Duodenal mucosa (tissue), 2 donors: ENCODE measurements around the gene SLC25A3.
"Not testable (repeated sequence)": the region's sequence is repeated elsewhere in the genome, so short reads cannot be mapped to it uniquely, and the experiment has no call there.

Experiments
- H3K27ac ChIP-seq: one replicate; pipeline ENCODE4 v1.7.0; 2013; ENCODE audit warnings: low read depth, low read length
- H3K27me3 ChIP-seq, 2 donors: one replicate each; pipeline ENCODE4 v1.7.0; 2013; ENCODE audit warnings: low read length in 2 of 2, control low read depth in 1 of 2; ENCODE audit not compliant: insufficient read depth in 2 of 2, control insufficient read depth in 1 of 2
- H3K36me3 ChIP-seq, 2 donors: one replicate each; pipeline ENCODE4 v1.7.0; 2013; ENCODE audit warnings: low read length in 2 of 2, control low read depth in 1 of 2; ENCODE audit not compliant: insufficient read depth in 2 of 2, control insufficient read depth in 1 of 2
- H3K4me1 ChIP-seq, 2 donors: one replicate each; pipeline ENCODE4 v1.7.0; 2013; ENCODE audit warnings: low read length in 2 of 2, control low read depth in 1 of 2; ENCODE audit not compliant: insufficient read depth in 2 of 2, control insufficient read depth in 1 of 2
- H3K4me3 ChIP-seq, 2 donors: one replicate each; pipeline ENCODE4 v1.7.0; 2013; ENCODE audit warnings: low read length in 2 of 2, low read depth in 1 of 2
- H3K9ac ChIP-seq, 2 donors: one replicate each; pipeline ENCODE4 v1.7.0; 2013; ENCODE audit warnings: low read length in 2 of 2, low read depth in 1 of 2
- H3K9me3 ChIP-seq, 2 donors: one replicate each; pipeline ENCODE4 v1.7.0; 2013; ENCODE audit warnings: low read length in 2 of 2, control low read depth in 1 of 2; ENCODE audit not compliant: control insufficient read depth in 1 of 2

Gene SLC25A3

DNA sequence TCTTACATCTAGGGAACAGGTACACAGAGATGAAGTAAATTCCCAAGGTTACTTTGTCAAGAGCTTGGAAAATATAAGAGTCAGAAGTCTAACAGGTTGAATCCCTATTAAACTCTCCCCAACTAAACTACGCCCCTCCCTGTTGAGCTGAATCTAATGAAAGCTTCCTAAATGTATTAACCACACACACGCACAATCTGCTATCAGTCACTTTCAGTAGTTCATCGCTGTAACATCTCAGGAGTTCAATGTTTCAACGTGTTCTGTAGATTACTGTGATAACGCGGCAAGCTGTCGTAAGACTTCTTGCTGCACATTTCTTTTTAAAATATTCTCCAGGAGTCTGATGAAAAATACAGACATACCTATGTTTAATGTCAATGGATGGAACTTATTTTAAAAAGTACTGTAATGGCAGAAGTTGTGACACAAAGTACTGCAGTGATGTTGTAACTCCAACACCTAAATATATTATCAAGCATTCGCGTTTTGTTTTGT, 612 bp upstream of the SLC25A3 start:
- H3K27ac ChIP-seq = peak overlapping the region; percentile 34
- peak overlapping the region; percentile 63 to 67 for H3K9ac ChIP-seq
- peaks cover 20 to 21% of the 10 kb centered on the region in 2 donors for H3K4me1 ChIP-seq
- H3K4me3 ChIP-seq = peak overlapping the region; percentile 68 to 90
- H3K36me3 ChIP-seq = peaks cover 13 to 24% of the 10 kb centered on the region in 2 donors
- H3K27me3 ChIP-seq = no peaks in the 10 kb centered on the region
- H3K9me3 ChIP-seq = no peaks in the 10 kb centered on the region

DNA sequence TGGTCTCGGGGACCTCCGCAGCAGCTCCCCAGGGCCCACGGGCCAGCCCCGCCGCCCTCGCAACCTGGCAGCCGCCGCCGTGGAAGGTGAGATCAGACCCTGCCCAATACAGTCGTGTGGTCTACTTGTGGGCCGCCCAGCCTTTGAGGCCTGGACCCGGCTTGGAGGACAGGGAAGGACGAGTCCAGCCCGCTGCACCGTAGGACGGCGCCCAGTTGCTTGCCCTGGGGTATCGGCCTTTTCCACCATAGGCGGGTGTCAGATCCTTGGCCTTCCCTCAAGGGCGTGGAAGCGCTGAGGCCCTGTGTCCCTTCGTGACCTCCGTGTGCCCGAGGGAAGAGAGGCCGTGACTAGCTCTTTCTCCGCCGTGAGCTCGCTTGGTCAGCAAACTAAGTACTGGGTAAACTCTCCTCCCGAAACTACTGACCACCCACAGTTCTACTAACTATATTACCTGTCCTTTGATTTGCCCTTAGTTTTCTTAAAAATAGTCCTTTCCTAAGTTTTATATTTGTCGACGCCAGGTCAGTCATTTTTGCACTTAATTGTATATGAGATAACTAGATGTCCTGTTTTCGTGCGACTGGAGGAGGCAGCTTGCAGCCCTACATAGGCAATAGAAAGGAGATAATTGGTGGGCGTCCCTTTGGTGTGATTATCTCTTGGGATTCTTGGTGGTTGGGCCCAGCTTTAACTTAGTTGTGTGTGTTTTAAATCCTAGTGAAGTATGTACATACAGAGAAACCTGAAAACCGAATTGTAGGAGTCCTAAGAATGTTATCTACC, 757 bp downstream of the SLC25A3 start:
- no peaks in the 10 kb centered on the region for H3K9me3 ChIP-seq
- peaks cover 20 to 21% of the 10 kb centered on the region in 2 donors for H3K4me1 ChIP-seq
- H3K36me3 ChIP-seq = peaks cover 21 to 36% of the 10 kb centered on the region in 2 donors
- peak overlapping the region; percentile 97 for H3K27ac ChIP-seq
- H3K9ac ChIP-seq = peak overlapping the region; percentile 99 to 100
- peak overlapping the region; percentile 89 to 90 for H3K4me3 ChIP-seq
- no peaks in the 10 kb centered on the region for H3K27me3 ChIP-seq

DNA sequence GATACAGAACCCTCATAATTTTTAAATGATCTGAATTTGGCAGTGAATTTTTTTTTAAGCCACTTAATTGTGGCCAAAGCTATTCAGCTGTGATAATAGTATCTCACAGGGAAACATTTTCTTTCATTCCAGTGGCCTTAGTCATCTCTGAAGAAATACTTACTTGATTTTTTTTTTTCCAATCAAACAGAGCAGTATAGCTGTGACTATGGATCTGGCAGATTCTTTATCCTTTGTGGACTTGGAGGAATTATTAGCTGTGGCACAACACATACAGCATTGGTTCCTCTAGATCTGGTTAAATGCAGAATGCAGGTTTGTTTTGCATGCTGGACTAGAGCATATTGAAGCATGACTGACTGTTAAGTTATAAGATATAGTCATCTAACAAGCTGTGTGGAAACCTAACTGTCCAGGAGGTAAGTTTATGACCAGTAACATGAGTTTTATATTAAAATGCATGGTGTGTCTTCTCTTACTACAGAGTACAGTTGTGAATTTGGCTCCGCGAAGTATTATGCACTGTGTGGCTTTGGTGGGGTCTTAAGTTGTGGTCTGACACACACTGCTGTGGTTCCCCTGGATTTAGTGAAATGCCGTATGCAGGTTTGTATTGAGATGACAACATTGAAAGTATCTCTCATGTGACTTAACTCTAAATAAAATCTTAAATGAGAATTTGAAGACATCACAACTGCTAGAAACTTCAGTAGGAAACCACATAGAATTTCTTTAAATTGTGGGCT, 1.9 kb downstream of the SLC25A3 start:
- H3K9me3 ChIP-seq = no peaks in the 10 kb centered on the region
- H3K36me3 ChIP-seq = peaks cover 31 to 47% of the 10 kb centered on the region in 2 donors
- H3K4me1 ChIP-seq = peaks cover 20 to 21% of the 10 kb centered on the region in 2 donors
- peak overlapping the region; percentile 99 to 100 for H3K9ac ChIP-seq
- H3K4me3 ChIP-seq = peak overlapping the region; percentile 89 to 90
- no peaks in the 10 kb centered on the region for H3K27me3 ChIP-seq
- peak overlapping the region; percentile 2 for H3K27ac ChIP-seq

DNA sequence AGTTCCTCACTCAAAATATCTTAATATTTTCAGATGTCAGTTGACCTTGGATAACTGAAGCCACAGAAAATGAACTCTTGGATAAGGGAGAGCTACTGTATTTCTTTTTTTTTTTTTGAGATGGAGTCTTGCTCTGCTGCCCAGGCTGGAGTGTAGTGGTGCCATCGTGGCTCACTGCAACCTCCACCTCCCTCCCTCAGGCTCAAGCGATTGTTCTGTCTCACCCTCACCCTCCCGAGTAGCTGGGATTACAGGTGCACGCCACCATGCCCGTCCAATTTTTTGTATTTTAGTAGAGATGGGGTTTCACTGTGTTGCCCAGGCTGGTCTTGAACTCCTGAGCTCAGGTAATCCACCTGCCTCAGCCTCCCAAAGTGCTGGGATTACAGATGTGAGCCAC, 3.8 kb downstream of the SLC25A3 start:
- not testable (repeated sequence) for H3K27me3 ChIP-seq, H3K4me3 ChIP-seq, H3K27ac ChIP-seq, H3K9ac ChIP-seq, H3K9me3 ChIP-seq
- Histone ChIP-seq H3K36me3 (peaks cover 40 to 64% of the 10 kb centered on the region in 2 donors), H3K4me1 (peaks cover 20 to 21% of the 10 kb centered on the region in 2 donors)

DNA sequence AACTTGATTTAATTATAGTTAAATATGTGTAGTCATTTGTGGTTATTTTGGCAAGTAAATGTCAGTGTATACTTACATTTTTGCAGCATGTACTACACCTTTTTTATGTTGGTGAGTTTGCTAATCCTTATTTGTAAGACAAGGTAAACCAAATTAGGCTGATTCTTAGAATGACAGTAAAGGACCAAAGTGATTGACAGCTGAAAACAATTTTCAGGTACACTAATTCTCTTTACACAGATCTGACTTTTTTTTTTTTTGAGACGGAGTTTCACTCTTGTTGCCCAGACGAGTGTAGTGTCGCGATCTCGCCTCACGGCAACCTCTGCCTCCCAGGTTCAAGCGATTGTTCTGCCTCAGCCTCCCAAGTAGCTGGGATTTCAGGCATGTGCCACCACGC, 8.4 kb downstream of the SLC25A3 start:
- H3K4me1 ChIP-seq = peaks cover 0 to under 1% of the 10 kb centered on the region in 2 donors

DNA sequence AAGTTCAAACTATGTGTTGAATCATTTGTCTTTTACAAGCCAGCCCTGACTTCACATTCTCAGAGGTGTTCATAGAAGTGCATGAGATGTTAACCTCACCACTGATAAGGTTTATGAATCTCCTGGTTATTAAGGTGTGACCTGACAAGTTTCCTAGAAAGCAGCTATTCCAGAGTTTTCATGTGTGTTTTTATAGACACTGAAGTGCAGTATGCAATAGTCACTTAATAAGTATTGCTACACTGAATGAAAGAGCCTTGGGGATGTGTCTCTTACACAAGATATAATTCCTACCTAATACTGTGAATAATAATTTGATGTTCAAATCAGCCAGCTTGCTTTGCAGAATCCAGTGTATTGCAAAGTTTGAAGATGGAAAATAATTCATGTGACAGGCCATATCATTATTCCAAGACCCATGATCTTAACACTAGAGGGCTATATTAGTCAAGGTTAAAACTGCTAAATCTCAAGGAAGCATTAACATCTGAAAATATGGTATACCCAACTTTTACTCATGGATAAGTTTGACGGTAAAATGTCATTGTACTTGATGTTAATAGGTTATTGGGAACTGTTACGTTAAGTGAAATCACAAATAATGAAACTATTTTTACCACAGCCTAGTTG, 13.0 kb downstream of the SLC25A3 start:
- no peaks in the 10 kb centered on the region for H3K4me1 ChIP-seq
- no peak overlapping the region for H3K4me3 ChIP-seq
- H3K9ac ChIP-seq = no peak overlapping the region
- H3K27ac ChIP-seq = no peak overlapping the region
- H3K27me3 ChIP-seq = no peaks in the 10 kb centered on the region
- H3K9me3 ChIP-seq = no peaks in the 10 kb centered on the region
- H3K36me3 ChIP-seq = peaks cover 13 to 30% of the 10 kb centered on the region in 2 donors

More for the DNA sequence above, 8.4 kb downstream of the SLC25A3 start:
- H3K4me3 ChIP-seq = no peak overlapping the region
- no peaks in the 10 kb centered on the region for H3K27me3 ChIP-seq
- no peak overlapping the region for H3K27ac ChIP-seq
- peaks cover 44 to 73% of the 10 kb centered on the region in 2 donors for H3K36me3 ChIP-seq
- H3K9me3 ChIP-seq = no peaks in the 10 kb centered on the region
- H3K9ac ChIP-seq = no peak overlapping the region

DNA sequence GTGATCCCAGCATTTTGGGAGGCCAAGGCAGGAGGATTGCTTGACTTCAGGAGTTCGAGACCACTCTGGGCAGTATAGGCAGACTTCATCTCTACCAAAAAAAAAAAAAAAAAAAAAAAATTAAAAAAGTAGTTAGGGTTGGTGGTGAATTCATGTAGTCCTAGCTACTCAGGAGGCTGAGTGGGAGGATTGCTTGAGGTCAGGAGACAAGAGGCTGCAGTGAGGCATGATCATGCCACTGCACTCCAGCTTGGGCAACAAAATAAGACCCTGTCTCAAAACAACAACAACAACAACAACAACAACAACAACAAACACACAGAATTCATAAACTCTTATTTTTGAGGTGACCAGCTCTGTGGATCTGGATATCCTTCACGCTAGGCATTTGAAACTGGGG, 17.1 kb downstream of the SLC25A3 start:
- H3K27ac ChIP-seq = no peak overlapping the region
- H3K4me3 ChIP-seq = no peak overlapping the region
- H3K27me3 ChIP-seq = no peaks in the 10 kb centered on the region
- no peak overlapping the region for H3K9ac ChIP-seq
- H3K9me3 ChIP-seq = no peaks in the 10 kb centered on the region
- H3K4me1 ChIP-seq = no peaks in the 10 kb centered on the region
- H3K36me3 ChIP-seq = no peaks in the 10 kb centered on the region

DNA sequence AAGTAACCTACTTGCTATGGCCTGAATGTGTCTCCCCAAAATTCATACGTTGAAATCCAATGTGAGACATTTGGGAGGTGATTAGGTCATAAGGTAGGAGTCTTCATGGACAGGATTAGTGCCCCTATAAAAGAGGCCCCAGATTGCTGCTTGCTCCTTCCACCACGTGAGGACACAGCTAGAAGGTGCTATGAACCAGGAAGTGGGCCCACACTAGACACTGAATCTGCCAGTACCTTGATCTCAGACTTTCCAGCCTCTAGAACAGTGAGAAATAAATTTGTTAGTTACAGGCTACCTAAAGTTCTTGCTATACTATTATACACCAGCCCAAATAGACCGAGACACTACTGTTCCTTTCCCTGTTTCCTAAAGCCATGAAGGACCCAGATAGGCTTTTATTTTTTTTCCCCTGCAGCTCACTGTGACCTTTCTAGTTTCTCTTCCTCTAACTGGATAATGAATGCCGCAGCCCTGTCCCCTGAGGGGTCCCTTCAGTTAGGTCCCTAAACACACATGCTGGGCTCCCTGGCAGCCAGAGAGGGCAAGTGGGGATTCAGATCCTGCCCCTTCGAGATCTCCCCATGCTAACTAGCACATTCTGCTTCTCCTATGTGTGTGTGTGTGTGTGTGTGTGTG, 19.3 kb downstream of the SLC25A3 start:
- Histone ChIP-seq H3K9me3 (no peaks in the 10 kb centered on the region), H3K4me1 (no peaks in the 10 kb centered on the region), H3K27me3 (no peaks in the 10 kb centered on the region), H3K36me3 (no peaks in the 10 kb centered on the region), H3K9ac (no peak overlapping the region), H3K27ac (no peak overlapping the region), H3K4me3 (no peak overlapping the region)

DNA sequence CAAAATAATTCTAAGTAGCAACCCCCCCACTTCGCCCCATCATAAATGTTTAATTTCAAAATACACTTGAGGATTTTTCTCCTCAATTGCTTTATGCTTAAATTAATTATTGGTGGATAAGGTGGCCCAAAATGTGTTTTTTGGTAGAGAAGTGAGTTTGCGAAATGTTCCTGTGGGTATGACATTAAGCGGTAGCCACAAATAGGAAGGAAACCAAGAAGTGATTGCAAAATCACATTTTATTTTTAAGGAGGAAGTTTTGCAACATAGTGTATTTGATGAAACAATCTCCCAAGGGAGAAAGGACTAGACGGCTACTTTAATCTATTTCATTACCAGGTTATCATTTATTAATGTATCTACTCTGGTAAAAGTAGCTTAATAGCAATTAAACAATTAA, 25.5 kb downstream of the SLC25A3 start:
- Histone ChIP-seq H3K36me3 (no peaks in the 10 kb centered on the region), H3K27me3 (no peaks in the 10 kb centered on the region), H3K27ac (no peak overlapping the region), H3K9me3 (no peaks in the 10 kb centered on the region), H3K9ac (no peak overlapping the region), H3K4me3 (no peak overlapping the region), H3K4me1 (no peaks in the 10 kb centered on the region)
